ENCODE data around the gene ALOX15B. TPM values are rescaled to one million over a fixed set of nuclear protein-coding genes. Genes with fewer than 3 reads are reported as not detected.
A peak's percentile ranks its signal among the peaks of the same experiment; 100 is the strongest.

Gene ALOX15B
- total and polyA plus RNA-seq, 2 donors from 2014 or later, result 0.15 to 8.0 TPM

GRCh38 chr17:8081876-8082275 is 43.0 kb downstream of the ALOX15B start:
- intact Hi-C loops (cut with DNase I), result no loop called here
- Histone ChIP-seq H3K4me3 (ENCODE audit: low read length in 3 of 3) (no peak overlapping the region), H3K36me3 (ENCODE audit: control insufficient read depth in 2 of 3, insufficient read depth in 3 of 3, low read length in 3 of 3) (no peaks in the 10 kb centered on the region), H3K9ac (ENCODE audit: low read length in 3 of 3) (no peak overlapping the region), H3K27me3 (ENCODE audit: control insufficient read depth, insufficient read depth, low read length) (peaks cover 9% of the 10 kb centered on the region), H3K27ac (ENCODE audit: low read depth in 2 of 2, low read length in 2 of 2) (no peak overlapping the region), H3K9me3 (ENCODE audit: control insufficient read depth in 2 of 3, insufficient read depth in 1 of 3, low read length in 3 of 3) (no peaks in the 10 kb centered on the region), H3K4me1 (ENCODE audit: control insufficient read depth in 2 of 3, insufficient read depth in 2 of 3, low read depth in 1 of 3, low read length in 3 of 3) (peaks cover 0 to 7% (median 0%) of the 10 kb centered on the region in 3 donors)
- FAIRE-seq (no peak), DNase-seq (no peak)
- TF ChIP-seq CTCF (IDR thresholded peaks at IDR 0.05; ENCODE audit: borderline replicate concordance, extremely low read depth, insufficient read depth), result no peak

GRCh38 chr17:8082292-8082691 is 43.4 kb downstream of the ALOX15B start:
- H3K36me3 ChIP-seq (ENCODE audit: control insufficient read depth in 2 of 3, insufficient read depth in 3 of 3, low read length in 3 of 3), result no peaks in the 10 kb centered on the region
- peaks cover 9% of the 10 kb centered on the region for H3K27me3 ChIP-seq (ENCODE audit: control insufficient read depth, insufficient read depth, low read length)
- H3K9ac ChIP-seq (ENCODE audit: low read length in 3 of 3), result no peak overlapping the region
- no peak overlapping the region for H3K27ac ChIP-seq (ENCODE audit: low read depth in 2 of 2, low read length in 2 of 2)
- no peak for TF ChIP-seq CTCF (IDR thresholded peaks at IDR 0.05; ENCODE audit: borderline replicate concordance, extremely low read depth, insufficient read depth)
- H3K4me1 ChIP-seq (ENCODE audit: control insufficient read depth in 2 of 3, insufficient read depth in 2 of 3, low read depth in 1 of 3, low read length in 3 of 3), result peaks cover 0 to 7% (median 0%) of the 10 kb centered on the region in 3 donors
- no peaks in the 10 kb centered on the region for H3K9me3 ChIP-seq (ENCODE audit: control insufficient read depth in 2 of 3, insufficient read depth in 1 of 3, low read length in 3 of 3)
- FAIRE-seq (no peak), DNase-seq (no peak)
- intact Hi-C loops (cut with DNase I), result no loop called here
- no peak overlapping the region for H3K4me3 ChIP-seq (ENCODE audit: low read length in 3 of 3)

GRCh38 chr17:8084250-8084649 is 45.4 kb downstream of the ALOX15B start:
- peaks cover 7% of the 10 kb centered on the region for H3K27me3 ChIP-seq (ENCODE audit: control insufficient read depth, insufficient read depth, low read length)
- DNase-seq (peak in 1 of 5 donors; percentile 53), FAIRE-seq (no peak)
- intact Hi-C loops (cut with DNase I), result no loop called here
- no peak for TF ChIP-seq CTCF (IDR thresholded peaks at IDR 0.05; ENCODE audit: borderline replicate concordance, extremely low read depth, insufficient read depth)
- H3K9me3 ChIP-seq (ENCODE audit: control insufficient read depth in 2 of 3, insufficient read depth in 1 of 3, low read length in 3 of 3), result no peaks in the 10 kb centered on the region
- H3K36me3 ChIP-seq (ENCODE audit: control insufficient read depth in 2 of 3, insufficient read depth in 3 of 3, low read length in 3 of 3), result no peaks in the 10 kb centered on the region
- no peak overlapping the region for H3K27ac ChIP-seq (ENCODE audit: low read depth in 2 of 2, low read length in 2 of 2)
- no peak overlapping the region for H3K4me3 ChIP-seq (ENCODE audit: low read length in 3 of 3)
- peaks cover 0 to 5% (median 0%) of the 10 kb centered on the region in 3 donors for H3K4me1 ChIP-seq (ENCODE audit: control insufficient read depth in 2 of 3, insufficient read depth in 2 of 3, low read depth in 1 of 3, low read length in 3 of 3)
- H3K9ac ChIP-seq (ENCODE audit: low read length in 3 of 3), result no peak overlapping the region
